H1 (cell line): Measurements from ENCODE around the gene MSL1. TPM values are rescaled to one million over a fixed set of nuclear protein-coding genes. Genes with fewer than 3 reads are reported as not detected.

ENCODE experiments used
- CTCF ChIA-PET: fragments of 300-600 bp; sonication (Branson Sonifier 250); formaldehyde crosslinking; loops from one replicate; lab custom pipeline; 2021; ENCODE audit not compliant: partially characterized antibody; lab: Charles Lee
- POLR2A ChIA-PET: fragments of 300-600 bp; sonication (Branson Sonifier 250); formaldehyde crosslinking; loops from one replicate; lab custom pipeline; 2021; ENCODE audit warnings: inconsistent platforms; ENCODE audit not compliant: partially characterized antibody; lab: Charles Lee
- DNase-seq, 2 experiments: peaks; one replicate each; pipeline versions ENCODE4 v3.0.0 to v3.0.0-alpha.2; 2010 to 2022; ENCODE audit warnings: low spot score in 2 of 2, low read depth in 1 of 2, mixed read lengths in 1 of 2
- FAIRE-seq: peaks from 2 replicates; lab custom pipeline; 2011; peaks lifted over from hg19 to GRCh38; lab: Jason Lieb, UNC
- H2AFZ ChIP-seq: 2 replicates; pipeline ENCODE4 v1.8.1; 2012; ENCODE audit warnings: low read length, inconsistent platforms
- H2AK5ac ChIP-seq: 2 replicates; pipeline ENCODE4 v1.6.1; 2013; ENCODE audit warnings: low read depth, low read length
- H2BK120ac ChIP-seq: replicated peaks from 2 replicates; pipeline ENCODE3; 2013; ENCODE audit warnings: low read depth, low read length, inconsistent platforms
- H2BK12ac ChIP-seq: 2 replicates; pipeline ENCODE4 v1.6.1; 2013; ENCODE audit warnings: low read depth, low read length
- H2BK15ac ChIP-seq: 2 replicates; pipeline ENCODE4 v1.6.1; 2013; ENCODE audit warnings: low read length
- H2BK20ac ChIP-seq: 2 replicates; pipeline ENCODE4 v1.6.1; 2013; ENCODE audit warnings: low read length
- H2BK5ac ChIP-seq: 2 replicates; pipeline ENCODE4 v1.6.1; 2013; ENCODE audit warnings: low read depth, low read length
- H3K14ac ChIP-seq: 2 replicates; pipeline ENCODE4 v1.6.1; 2013; ENCODE audit warnings: inconsistent platforms; ENCODE audit not compliant: insufficient read length
- H3K18ac ChIP-seq: 2 replicates; pipeline ENCODE4 v1.6.1; 2013; ENCODE audit warnings: low read length; ENCODE audit errors: extremely low read depth
- H3K23ac ChIP-seq: 2 replicates; pipeline ENCODE4 v1.6.1; 2013; ENCODE audit warnings: inconsistent platforms; ENCODE audit not compliant: insufficient read length
- H3K23me2 ChIP-seq: 2 replicates; pipeline ENCODE4 v1.6.1; 2013; ENCODE audit warnings: low read depth, low read length
- H3K27ac ChIP-seq: 2 replicates; pipeline ENCODE4 v1.6.1; 2011; ENCODE audit warnings: low read depth, low read length, inconsistent platforms
- H3K27me3 ChIP-seq, 4 experiments: replicated peaks in 1 of 4; 1 replicate in 1 of 4; 2 replicates in 3 of 4; pipeline versions ENCODE4 v1.6.1 to v1.8.1; 2011 to 2013; ENCODE audit warnings: low read length in 3 of 4, mild to moderate bottlenecking in 3 of 4, inconsistent platforms in 2 of 4, mixed read lengths in 2 of 4, moderate library complexity in 1 of 4; ENCODE audit not compliant: control insufficient read depth in 3 of 4, insufficient read depth in 3 of 4; ENCODE audit errors: extremely low read depth in 1 of 4
- H3K36me3 ChIP-seq, 4 experiments: 2 replicates each; pipeline versions ENCODE4 v1.6.1 to v1.8.1; 2011 to 2013; ENCODE audit warnings: mild to moderate bottlenecking in 4 of 4, low read length in 3 of 4, moderate library complexity in 2 of 4, control low read depth in 1 of 4, inconsistent platforms in 1 of 4; ENCODE audit not compliant: insufficient read depth in 4 of 4, control insufficient read depth in 2 of 4
- H3K4ac ChIP-seq: replicated peaks from 2 replicates; pipeline ENCODE3; 2013; ENCODE audit warnings: low read length, low read depth, mixed read lengths, inconsistent platforms; ENCODE audit not compliant: insufficient read length
- H3K4me1 ChIP-seq, 4 experiments: replicated peaks in 1 of 4; 1 replicate in 1 of 4; 2 replicates in 3 of 4; pipeline versions ENCODE4 v1.6.1 to v1.8.1; 2011 to 2013; ENCODE audit warnings: low read length in 3 of 4, inconsistent platforms in 2 of 4, mixed read lengths in 1 of 4; ENCODE audit not compliant: insufficient read depth in 4 of 4, control insufficient read depth in 3 of 4
- H3K4me2 ChIP-seq, 2 experiments: 2 replicates each; pipeline versions ENCODE4 v1.6.1 to v1.8.1; 2011 to 2013; ENCODE audit warnings: low read depth in 2 of 2, low read length in 2 of 2, control low read depth in 1 of 2, inconsistent platforms in 1 of 2, mild to moderate bottlenecking in 1 of 2; ENCODE audit not compliant: insufficient read depth in 1 of 2
- H3K4me3 ChIP-seq, 4 experiments: fragments of 200-600, 300-600 bp in 1 of 4; sonication (generic), shearing (Covaris generic), sonication (Bioruptor Twin) in 1 of 4; 2 replicates each; pipeline versions ENCODE4 v1.5.1 to v1.8.1; 2011 to 2016; ENCODE audit warnings: low read length in 4 of 4, low read depth in 3 of 4, control low read depth in 2 of 4, inconsistent platforms in 2 of 4, mild to moderate bottlenecking in 2 of 4, mixed read lengths in 1 of 4, moderate library complexity in 1 of 4; ENCODE audit not compliant: insufficient read depth in 2 of 4; ENCODE audit errors: extremely low read depth in 1 of 4
- H3K56ac ChIP-seq: replicated peaks from 2 replicates; pipeline ENCODE3; 2013; ENCODE audit warnings: low read depth, mild to moderate bottlenecking, mixed read lengths, low read length, inconsistent platforms; ENCODE audit not compliant: insufficient read length
- H3K79me1 ChIP-seq: 2 replicates; pipeline ENCODE4 v1.6.1; 2013; ENCODE audit warnings: low read depth, low read length, control low read depth
- H3K79me2 ChIP-seq, 2 experiments: 2 replicates each; pipeline versions ENCODE4 v1.6.1 to v1.8.1; 2012 to 2013; ENCODE audit warnings: low read length in 2 of 2, mild to moderate bottlenecking in 2 of 2, inconsistent platforms in 1 of 2; ENCODE audit not compliant: insufficient read depth in 2 of 2, control insufficient read depth in 1 of 2
- H3K9ac ChIP-seq, 4 experiments: replicated peaks in 1 of 4; 1 replicate in 1 of 4; 2 replicates in 3 of 4; pipeline versions ENCODE4 v1.6.1 to v1.8.1; 2011 to 2013; ENCODE audit warnings: low read depth in 3 of 4, low read length in 3 of 4, control low read depth in 2 of 4, mild to moderate bottlenecking in 2 of 4, moderate library complexity in 2 of 4, inconsistent platforms in 1 of 4; ENCODE audit errors: extremely low read depth in 1 of 4
- H3K9me3 ChIP-seq, 2 experiments: 2 replicates each; pipeline versions ENCODE4 v1.6.1 to v1.8.1; 2012 to 2013; ENCODE audit warnings: mild to moderate bottlenecking in 2 of 2, moderate library complexity in 2 of 2, control low read depth in 1 of 2, inconsistent platforms in 1 of 2, low read depth in 1 of 2, low read length in 1 of 2, mixed read lengths in 1 of 2; ENCODE audit not compliant: insufficient read depth in 2 of 2
- H4K20me1 ChIP-seq, 2 experiments: replicated peaks in 1 of 2; 2 replicates each; pipeline versions ENCODE3 to v1.8.1; 2011 to 2013; ENCODE audit warnings: inconsistent platforms in 2 of 2, low read length in 2 of 2, mild to moderate bottlenecking in 1 of 2; ENCODE audit not compliant: insufficient read depth in 2 of 2, control insufficient read depth in 1 of 2
- H4K5ac ChIP-seq: 2 replicates; pipeline ENCODE4 v1.6.1; 2013; ENCODE audit warnings: low read length, low read depth, mixed read lengths, inconsistent platforms; ENCODE audit not compliant: insufficient read length
- H4K8ac ChIP-seq: 2 replicates; pipeline ENCODE4 v1.8.0; 2013; ENCODE audit warnings: mild to moderate bottlenecking, moderate library complexity, low read length, inconsistent platforms; ENCODE audit not compliant: insufficient read depth; ENCODE audit errors: extremely low read depth
- H4K91ac ChIP-seq: replicated peaks from 2 replicates; pipeline ENCODE3; 2013; ENCODE audit warnings: low read length, mixed read lengths, inconsistent platforms; ENCODE audit not compliant: insufficient read length
- CBX8 ChIP-seq: fragments of 300-800, 300-1000 bp; sonication (generic); IDR thresholded peaks from 2 replicates; pipeline ENCODE4 v1.7.1; 2016; ENCODE audit warnings: low read depth, low read length, borderline replicate concordance
- GABPA ChIP-seq: IDR thresholded peaks from 2 replicates; pipeline ENCODE4 v1.6.1; 2011; ENCODE audit warnings: mild to moderate bottlenecking, low read length, moderate library complexity, borderline replicate concordance; ENCODE audit not compliant: insufficient read depth
- POLR2A ChIP-seq, 2 experiments: IDR thresholded peaks; 1 replicate in 1 of 2; 2 replicates in 1 of 2; pipeline ENCODE4 v1.6.1; 2011; ENCODE audit warnings: low read depth in 2 of 2, low read length in 2 of 2, mild to moderate bottlenecking in 2 of 2; ENCODE audit errors: control extremely low read depth in 1 of 2
- RAD21 ChIP-seq, 2 experiments: IDR thresholded peaks in 1 of 2; conservative IDR thresholded peaks in 1 of 2; 2 replicates each; pipeline ENCODE4 v1.6.1; 2011; ENCODE audit warnings: low read depth in 2 of 2, low read length in 2 of 2, improper control_type of control experiment in 1 of 2, inconsistent platforms in 1 of 2, mild to moderate bottlenecking in 1 of 2, moderate library complexity in 1 of 2
- YY1 ChIP-seq: IDR thresholded peaks from 2 replicates; pipeline ENCODE4 v1.6.1; 2011; ENCODE audit warnings: low read depth, mild to moderate bottlenecking, low read length
- WGBS, 2 experiments: shearing (Covaris generic) in 1 of 2; methylation state at CpG; one replicate each; pipeline versions ENCODE4 v1.1.6 to v1.1.7; 2013 to 2015; ENCODE audit warnings: low lambda C conversion rate in 2 of 2, mixed read lengths in 2 of 2, inconsistent platforms in 1 of 2, low coverage in 1 of 2, missing lambda C conversion rate in 1 of 2; ENCODE audit not compliant: insufficient replicate concordance in 2 of 2, insufficient coverage in 1 of 2, insufficient read length in 1 of 2; ENCODE audit errors: extremely low coverage in 1 of 2, missing lambda C conversion rate in 1 of 2; 5-methylcytosine and 5-hydroxymethylcytosine counted together
- polyA plus RNA-seq, 7 experiments: library from polyadenylated mRNA; depleted of rRNA in 3 of 7; stranded (reverse) in 5 of 7; unstranded in 2 of 7; fragments of >200 nt in 5 of 7; fragments of 200-250 nt in 2 of 7; gene quantifications; 1 replicate in 5 of 7; 2 replicates in 1 of 7; 4 replicates in 1 of 7; pipeline versions ENCODE4 v1.2.1 to v1.2.3, GENCODE V29; 2011 to 2013; ENCODE audit warnings: missing spikeins in 2 of 7, mixed read lengths in 2 of 7
- total RNA-seq: library from RNA; stranded (reverse); fragmentation: NEBNext Ultra II Directional; extraction: Animal tissue kit (Norgen Biotek cat#: 25700); gene quantifications from 2 replicates; pipeline ENCODE4 v1.2.1, GENCODE V29; 2021
- TF ChIP-seq, protein P1 (sequence below): IDR thresholded peaks from 2 replicates; pipeline ENCODE4 v1.6.1; 2012; ENCODE audit warnings: inconsistent platforms

Gene MSL1
- total and polyA plus RNA-seq, 2 of the 8 experiments (the other 6 are each of a cell fraction or from before 2014, with no cell fraction given), result 24.1 to 66.5 TPM

DNA sequence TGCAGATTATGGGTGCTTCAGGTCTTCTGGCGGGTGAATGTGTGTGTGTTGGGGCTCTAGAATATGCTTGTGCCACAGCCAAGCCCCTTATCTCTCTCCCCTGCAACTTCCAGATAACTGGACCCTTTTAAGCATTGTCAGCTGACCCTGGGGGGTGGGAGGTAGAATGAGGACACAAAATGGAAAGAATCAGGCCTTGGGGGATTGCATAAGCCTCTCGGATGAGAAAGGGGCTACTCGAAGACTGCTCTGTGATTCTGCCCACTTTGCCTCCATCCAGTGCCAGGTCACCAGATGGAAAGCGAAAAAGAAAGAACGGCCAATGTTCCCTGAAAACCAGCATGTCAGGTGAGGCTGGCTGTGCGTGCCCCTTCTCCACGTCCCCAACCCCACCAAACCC, 45.2 kb upstream of the MSL1 start:
- no peak overlapping the region for H4K5ac ChIP-seq
- no peak overlapping the region for H2BK20ac ChIP-seq
- no peak for DNase-seq
- no peak overlapping the region for H3K23ac ChIP-seq
- H4K20me1 ChIP-seq, result no peaks in the 10 kb centered on the region
- no peak overlapping the region for H2AFZ ChIP-seq
- H2BK15ac ChIP-seq, result no peak overlapping the region
- no peak overlapping the region for H2BK120ac ChIP-seq
- POLR2A ChIA-PET, result interaction anchor here (0.9 to 6.7 kb wide), 9 partner anchors 9 to 76 kb away, joined by 3 to 64 read pairs (median 6); partner anchors contain the start of genes CSF3, MED24 and THRA
- no peak overlapping the region for H3K4ac ChIP-seq
- no peak overlapping the region for H3K9ac ChIP-seq
- H3K4me2 ChIP-seq, result no peak overlapping the region
- no peak overlapping the region for H4K91ac ChIP-seq
- no peaks in the 10 kb centered on the region for H3K79me2 ChIP-seq
- H2AK5ac ChIP-seq, result no peak overlapping the region
- H2BK12ac ChIP-seq, result no peak overlapping the region
- FAIRE-seq, result no peak
- WGBS, 2 experiments, result 89% methylated on average over 7 of the region's 7 CpGs; no CpG with 5 or more reads in 1 of the 2 experiments
- no peaks in the 10 kb centered on the region for H3K36me3 ChIP-seq
- H3K14ac ChIP-seq, result no peak overlapping the region
- H2BK5ac ChIP-seq, result no peak overlapping the region
- H3K23me2 ChIP-seq, result no peaks in the 10 kb centered on the region; the same call in 1 of the 2 replicates
- no peak overlapping the region for H3K56ac ChIP-seq
- no peaks in the 10 kb centered on the region for H3K27me3 ChIP-seq
- no peak overlapping the region for H3K27ac ChIP-seq
- H3K18ac ChIP-seq, result no peak overlapping the region
- H4K8ac ChIP-seq, result no peak overlapping the region
- H3K9me3 ChIP-seq, result no peaks in the 10 kb centered on the region
- H3K79me1 ChIP-seq, result no peaks in the 10 kb centered on the region
- CTCF ChIA-PET, result interaction anchor here (1.0 to 38.4 kb wide), 17 partner anchors 8 to 180 kb away, joined by 3 to 876 read pairs (median 22); partner anchors contain the start of genes CSF3, MED24, NR1D1 and THRA
- H3K4me1 ChIP-seq, result peaks cover 8 to 20% (median 18%) of the 10 kb centered on the region in 4 experiments
- H3K4me3 ChIP-seq, result no peak overlapping the region
- no peak for TF ChIP-seq GABPA
- TF ChIP-seq, protein P1, sequence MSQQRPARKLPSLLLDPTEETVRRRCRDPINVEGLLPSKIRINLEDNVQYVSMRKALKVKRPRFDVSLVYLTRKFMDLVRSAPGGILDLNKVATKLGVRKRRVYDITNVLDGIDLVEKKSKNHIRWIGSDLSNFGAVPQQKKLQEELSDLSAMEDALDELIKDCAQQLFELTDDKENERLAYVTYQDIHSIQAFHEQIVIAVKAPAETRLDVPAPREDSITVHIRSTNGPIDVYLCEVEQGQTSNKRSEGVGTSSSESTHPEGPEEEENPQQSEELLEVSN, result no peak
- no peak for TF ChIP-seq CBX8
- no peak for TF ChIP-seq YY1
- TF ChIP-seq RAD21 (IDR thresholded peaks at IDR 0.05 in 1 of 2, conservative IDR thresholded peaks at IDR 0.05 in 1 of 2; ENCODE audit: low read depth in 2 of 2, low read length in 2 of 2), result no peak
- no peak for TF ChIP-seq POLR2A (IDR thresholded peaks at IDR 0.05; ENCODE audit: control extremely low read depth in 1 of 2, low read depth in 2 of 2, low read length in 2 of 2)
